ENCODE data around the gene FBXO47.

DNA sequence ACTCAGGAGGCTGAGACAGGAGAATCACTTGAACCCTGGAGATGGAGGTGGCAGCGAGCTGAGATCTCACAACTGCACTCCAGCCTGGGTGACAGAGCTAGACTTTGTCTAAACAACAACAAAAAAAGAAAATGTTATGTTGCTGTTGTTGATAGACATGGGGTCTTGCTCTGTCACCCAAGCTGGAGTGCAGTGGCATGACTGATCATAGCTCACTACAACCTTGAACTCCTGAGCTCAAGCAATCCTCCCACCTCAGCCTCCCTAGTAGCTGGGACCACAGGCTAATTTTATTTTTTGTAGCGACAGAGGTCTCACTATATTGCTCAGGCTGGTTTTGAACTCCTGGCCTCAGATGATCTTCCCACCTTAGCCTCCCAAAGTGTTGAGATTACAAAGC lies 20.0 kb downstream of the FBXO47 start:
- TF ChIP-seq KLF10 (tag by site-specific recombination; IDR thresholded peaks at IDR 0.05) (no peak), ZNF555 (tag by site-specific recombination; conservative IDR thresholded peaks at IDR 0.05) (no peak), ZNF521 (tag by site-specific recombination; IDR thresholded peaks at IDR 0.05) (no peak), ZNF701 (tag by site-specific recombination; IDR thresholded peaks at IDR 0.05) (no peak), ZBTB8A (tag by site-specific recombination; IDR thresholded peaks at IDR 0.05) (no peak), ZNF654 (tag by site-specific recombination; IDR thresholded peaks at IDR 0.05; ENCODE audit: low read depth) (no peak), ZBTB21 (tag by site-specific recombination; IDR thresholded peaks at IDR 0.05) (no peak), YY1 (tag by site-specific recombination; IDR thresholded peaks at IDR 0.05) (no peak), SCRT1 (tag by site-specific recombination; IDR thresholded peaks at IDR 0.05; ENCODE audit: borderline replicate concordance) (no peak)
- TF ChIP-seq, protein P1, sequence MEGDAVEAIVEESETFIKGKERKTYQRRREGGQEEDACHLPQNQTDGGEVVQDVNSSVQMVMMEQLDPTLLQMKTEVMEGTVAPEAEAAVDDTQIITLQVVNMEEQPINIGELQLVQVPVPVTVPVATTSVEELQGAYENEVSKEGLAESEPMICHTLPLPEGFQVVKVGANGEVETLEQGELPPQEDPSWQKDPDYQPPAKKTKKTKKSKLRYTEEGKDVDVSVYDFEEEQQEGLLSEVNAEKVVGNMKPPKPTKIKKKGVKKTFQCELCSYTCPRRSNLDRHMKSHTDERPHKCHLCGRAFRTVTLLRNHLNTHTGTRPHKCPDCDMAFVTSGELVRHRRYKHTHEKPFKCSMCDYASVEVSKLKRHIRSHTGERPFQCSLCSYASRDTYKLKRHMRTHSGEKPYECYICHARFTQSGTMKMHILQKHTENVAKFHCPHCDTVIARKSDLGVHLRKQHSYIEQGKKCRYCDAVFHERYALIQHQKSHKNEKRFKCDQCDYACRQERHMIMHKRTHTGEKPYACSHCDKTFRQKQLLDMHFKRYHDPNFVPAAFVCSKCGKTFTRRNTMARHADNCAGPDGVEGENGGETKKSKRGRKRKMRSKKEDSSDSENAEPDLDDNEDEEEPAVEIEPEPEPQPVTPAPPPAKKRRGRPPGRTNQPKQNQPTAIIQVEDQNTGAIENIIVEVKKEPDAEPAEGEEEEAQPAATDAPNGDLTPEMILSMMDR (tag by site-specific recombination; IDR thresholded peaks at IDR 0.05), result no peak
- TF ChIP-seq, protein P2, sequence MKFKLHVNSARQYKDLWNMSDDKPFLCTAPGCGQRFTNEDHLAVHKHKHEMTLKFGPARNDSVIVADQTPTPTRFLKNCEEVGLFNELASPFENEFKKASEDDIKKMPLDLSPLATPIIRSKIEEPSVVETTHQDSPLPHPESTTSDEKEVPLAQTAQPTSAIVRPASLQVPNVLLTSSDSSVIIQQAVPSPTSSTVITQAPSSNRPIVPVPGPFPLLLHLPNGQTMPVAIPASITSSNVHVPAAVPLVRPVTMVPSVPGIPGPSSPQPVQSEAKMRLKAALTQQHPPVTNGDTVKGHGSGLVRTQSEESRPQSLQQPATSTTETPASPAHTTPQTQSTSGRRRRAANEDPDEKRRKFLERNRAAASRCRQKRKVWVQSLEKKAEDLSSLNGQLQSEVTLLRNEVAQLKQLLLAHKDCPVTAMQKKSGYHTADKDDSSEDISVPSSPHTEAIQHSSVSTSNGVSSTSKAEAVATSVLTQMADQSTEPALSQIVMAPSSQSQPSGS (tag by site-specific recombination; IDR thresholded peaks at IDR 0.05; ENCODE audit: low read depth), result no peak

All from HEK293 (cell line).